ENCODE results near the gene LIMCH1. TPM values are rescaled to one million over a fixed set of nuclear protein-coding genes. Genes with fewer than 3 reads are reported as not detected.

Gene LIMCH1
- total RNA-seq, 4 donors from 2014 or later, result 8.5 to 32.6 (median 27.0) TPM

DNA sequence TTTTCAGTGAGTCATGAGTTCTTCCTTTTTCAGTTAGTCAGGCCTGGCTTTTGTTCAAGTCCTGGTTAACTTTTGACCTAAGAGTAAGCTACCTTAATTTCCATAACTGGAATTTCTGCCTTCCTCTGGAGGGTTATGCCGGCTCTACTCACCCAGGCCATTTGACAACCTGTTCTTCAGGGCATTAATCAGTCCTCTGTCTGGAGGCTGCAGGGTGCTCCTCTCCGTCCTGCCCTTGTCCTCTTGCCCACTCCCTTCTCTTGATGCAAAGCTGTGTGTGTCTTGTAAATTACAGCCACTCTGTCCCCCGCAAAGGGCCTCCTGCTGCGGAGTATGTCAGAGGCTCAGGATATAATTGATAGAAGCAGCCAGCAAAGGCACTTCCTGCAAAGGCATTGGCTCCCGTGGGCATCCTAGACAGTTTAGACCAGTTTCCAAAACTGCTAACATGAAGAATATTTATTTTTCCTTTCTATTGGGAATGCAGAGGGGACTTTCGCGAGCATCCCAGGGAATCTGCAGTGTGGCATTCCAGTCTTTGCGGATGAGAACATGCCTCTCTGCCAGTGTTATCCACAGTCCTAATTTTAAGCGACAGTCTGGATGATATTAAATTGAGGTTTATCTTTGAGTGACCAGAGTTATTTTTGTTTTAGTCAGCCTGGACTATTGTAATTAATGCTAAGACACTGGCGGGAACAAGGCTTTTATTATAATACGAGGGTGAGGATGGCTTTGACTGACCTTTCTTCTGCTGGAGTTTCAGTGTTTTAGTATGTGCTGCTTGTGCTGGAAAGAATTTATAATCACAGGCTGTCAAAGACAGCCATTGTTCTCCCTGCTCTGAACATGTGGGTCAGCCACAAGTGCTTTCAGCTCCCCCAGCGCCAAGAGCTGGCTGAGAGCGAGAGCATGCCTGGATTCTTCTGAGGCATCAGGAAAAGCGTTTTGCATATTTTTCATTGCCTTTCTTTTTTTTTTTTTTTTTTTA lies 74.2 kb downstream of the LIMCH1 start:
- no peak overlapping the region for H3K4me3 ChIP-seq

DNA sequence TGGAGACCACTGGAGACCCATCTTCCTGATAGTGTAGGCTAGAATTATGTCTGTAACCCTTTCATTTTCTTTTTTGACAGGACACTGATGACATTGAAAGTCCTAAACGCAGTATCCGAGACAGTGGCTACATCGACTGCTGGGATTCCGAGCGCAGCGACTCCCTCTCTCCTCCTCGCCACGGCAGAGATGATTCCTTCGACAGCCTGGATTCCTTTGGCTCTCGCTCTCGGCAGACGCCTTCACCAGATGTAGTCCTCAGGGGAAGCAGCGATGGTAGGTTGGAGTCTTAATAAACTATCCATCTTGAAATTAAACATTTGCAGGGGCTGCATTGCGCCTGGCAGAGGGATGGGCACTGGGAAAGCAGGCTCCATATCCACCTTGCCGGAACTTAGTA lies 75.4 kb downstream of the LIMCH1 start:
- Histone ChIP-seq H3K27ac (no peak overlapping the region), H3K4me3 (peak overlapping the region; percentile 22), H3K9me3 (no peaks in the 10 kb centered on the region), H3K27me3 (no peaks in the 10 kb centered on the region), H3K4me1 (peaks cover 29% of the 10 kb centered on the region), H3K36me3 (no peaks in the 10 kb centered on the region)
- DNase-seq (ENCODE audit: low spot score in 2 of 2), result no peak
- 64% methylated on average over 15 of the region's 15 CpGs for WGBS
- TF ChIP-seq POLR2A (IDR thresholded peaks at IDR 0.05) (no peak), POLR2AphosphoS5 (IDR thresholded peaks at IDR 0.05) (no peak), EP300 (IDR thresholded peaks at IDR 0.05) (no peak)
- TF ChIP-seq, protein P1, sequence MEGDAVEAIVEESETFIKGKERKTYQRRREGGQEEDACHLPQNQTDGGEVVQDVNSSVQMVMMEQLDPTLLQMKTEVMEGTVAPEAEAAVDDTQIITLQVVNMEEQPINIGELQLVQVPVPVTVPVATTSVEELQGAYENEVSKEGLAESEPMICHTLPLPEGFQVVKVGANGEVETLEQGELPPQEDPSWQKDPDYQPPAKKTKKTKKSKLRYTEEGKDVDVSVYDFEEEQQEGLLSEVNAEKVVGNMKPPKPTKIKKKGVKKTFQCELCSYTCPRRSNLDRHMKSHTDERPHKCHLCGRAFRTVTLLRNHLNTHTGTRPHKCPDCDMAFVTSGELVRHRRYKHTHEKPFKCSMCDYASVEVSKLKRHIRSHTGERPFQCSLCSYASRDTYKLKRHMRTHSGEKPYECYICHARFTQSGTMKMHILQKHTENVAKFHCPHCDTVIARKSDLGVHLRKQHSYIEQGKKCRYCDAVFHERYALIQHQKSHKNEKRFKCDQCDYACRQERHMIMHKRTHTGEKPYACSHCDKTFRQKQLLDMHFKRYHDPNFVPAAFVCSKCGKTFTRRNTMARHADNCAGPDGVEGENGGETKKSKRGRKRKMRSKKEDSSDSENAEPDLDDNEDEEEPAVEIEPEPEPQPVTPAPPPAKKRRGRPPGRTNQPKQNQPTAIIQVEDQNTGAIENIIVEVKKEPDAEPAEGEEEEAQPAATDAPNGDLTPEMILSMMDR (IDR thresholded peaks at IDR 0.05), result no peak

More for the DNA sequence above, 74.2 kb downstream of the LIMCH1 start:
- H3K4me1 ChIP-seq, result peaks cover 29% of the 10 kb centered on the region
- H3K27ac ChIP-seq, result peak overlapping the region; percentile 76
- WGBS, result 28% methylated on average over 14 of the region's 14 CpGs
- no peak for DNase-seq (ENCODE audit: low spot score in 2 of 2)
- no peaks in the 10 kb centered on the region for H3K36me3 ChIP-seq
- TF ChIP-seq POLR2AphosphoS5 (IDR thresholded peaks at IDR 0.05), result peak in 1 of 3 donors; percentile 4
- TF ChIP-seq, protein P1 (IDR thresholded peaks at IDR 0.05), result no peak
- H3K9me3 ChIP-seq, result no peaks in the 10 kb centered on the region
- no peaks in the 10 kb centered on the region for H3K27me3 ChIP-seq

DNA sequence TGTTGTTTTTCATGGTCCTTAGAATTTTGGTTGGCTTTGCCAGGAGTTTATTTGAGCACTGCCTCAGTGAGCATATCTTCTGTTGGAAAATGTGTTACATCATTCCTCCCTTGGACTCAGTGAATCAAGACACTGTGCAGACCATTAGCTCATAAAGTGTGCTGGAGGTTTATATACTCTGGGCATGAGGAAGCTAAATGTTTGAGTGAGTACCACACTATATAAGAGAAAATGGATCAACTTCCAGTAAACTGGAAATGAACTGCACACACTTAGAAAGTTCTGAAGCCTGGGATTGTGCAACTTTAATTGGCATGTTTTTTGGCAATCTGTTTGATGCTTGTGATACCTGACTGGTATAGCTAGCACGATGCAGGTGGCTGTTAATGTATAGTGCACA lies 75.9 kb downstream of the LIMCH1 start:
- H3K27ac ChIP-seq, result no peak overlapping the region
- H3K4me3 ChIP-seq, result peak overlapping the region; percentile 22
- H3K27me3 ChIP-seq, result no peaks in the 10 kb centered on the region
- no peaks in the 10 kb centered on the region for H3K9me3 ChIP-seq
- no peak for DNase-seq (ENCODE audit: low spot score in 2 of 2)
- no peaks in the 10 kb centered on the region for H3K36me3 ChIP-seq
- TF ChIP-seq, protein P1 (IDR thresholded peaks at IDR 0.05), result no peak
- no peak for TF ChIP-seq POLR2AphosphoS5 (IDR thresholded peaks at IDR 0.05)
- no peak for TF ChIP-seq POLR2A (IDR thresholded peaks at IDR 0.05)
- no peak for TF ChIP-seq EP300 (IDR thresholded peaks at IDR 0.05)
- 47% methylated on average over 1 of the region's 1 CpG for WGBS
- peaks cover 29% of the 10 kb centered on the region for H3K4me1 ChIP-seq

DNA sequence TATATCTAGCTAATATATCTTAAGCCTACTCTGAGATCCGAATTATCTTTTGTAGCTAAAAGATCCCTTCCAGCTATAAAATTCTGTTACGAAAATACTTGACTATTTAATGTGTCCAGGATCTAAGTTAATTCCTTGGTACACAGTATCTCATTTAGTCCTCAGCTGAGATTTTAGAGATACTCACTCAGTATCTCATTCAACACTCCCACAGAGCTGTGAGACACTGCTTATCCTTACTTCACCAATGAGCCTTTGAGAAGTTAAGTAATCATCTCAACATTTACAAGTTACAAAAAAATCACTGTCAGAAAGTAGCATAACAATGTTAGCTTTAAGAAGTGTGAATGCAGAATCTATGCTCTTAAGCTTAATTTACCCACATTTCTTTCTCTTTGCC lies 76.6 kb downstream of the LIMCH1 start:
- TF ChIP-seq POLR2A (IDR thresholded peaks at IDR 0.05) (no peak), EP300 (IDR thresholded peaks at IDR 0.05) (no peak), POLR2AphosphoS5 (IDR thresholded peaks at IDR 0.05) (no peak)
- TF ChIP-seq, protein P1 (IDR thresholded peaks at IDR 0.05), result no peak
- Histone ChIP-seq H3K27me3 (no peaks in the 10 kb centered on the region), H3K27ac (no peak overlapping the region), H3K4me1 (peaks cover 29% of the 10 kb centered on the region), H3K4me3 (no peak overlapping the region), H3K9me3 (no peaks in the 10 kb centered on the region), H3K36me3 (no peaks in the 10 kb centered on the region)
- 88% methylated on average over 2 of the region's 2 CpGs for WGBS
- DNase-seq (ENCODE audit: low spot score in 2 of 2), result no peak

DNA sequence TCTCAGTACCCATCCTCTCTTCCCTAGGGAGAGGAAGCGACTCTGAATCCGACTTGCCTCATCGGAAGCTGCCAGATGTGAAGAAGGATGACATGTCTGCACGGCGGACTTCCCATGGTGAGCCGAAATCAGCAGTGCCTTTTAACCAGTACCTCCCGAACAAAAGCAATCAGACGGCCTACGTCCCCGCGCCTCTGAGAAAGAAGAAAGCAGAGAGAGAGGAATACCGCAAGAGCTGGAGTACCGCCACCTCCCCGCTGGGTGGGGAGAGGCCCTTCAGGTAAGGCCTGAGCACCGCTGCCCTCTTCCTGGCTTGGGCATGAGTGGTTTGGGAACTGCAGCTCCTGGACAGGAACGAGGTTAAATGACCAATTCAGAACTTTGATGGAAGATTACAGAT lies 81.2 kb downstream of the LIMCH1 start:
- H3K9me3 ChIP-seq, result no peaks in the 10 kb centered on the region
- H3K4me1 ChIP-seq, result no peaks in the 10 kb centered on the region
- no peaks in the 10 kb centered on the region for H3K36me3 ChIP-seq
- no peak for DNase-seq (ENCODE audit: low spot score in 2 of 2)
- no peaks in the 10 kb centered on the region for H3K27me3 ChIP-seq
- 94% methylated on average over 16 of the region's 16 CpGs for WGBS
- no peak overlapping the region for H3K4me3 ChIP-seq
- TF ChIP-seq EP300 (IDR thresholded peaks at IDR 0.05) (no peak), POLR2A (IDR thresholded peaks at IDR 0.05) (no peak), POLR2AphosphoS5 (IDR thresholded peaks at IDR 0.05) (no peak)
- TF ChIP-seq, protein P1 (IDR thresholded peaks at IDR 0.05), result no peak
- no peak overlapping the region for H3K27ac ChIP-seq

Data from suprapubic skin (tissue), 4 donors.